NCI-H2227 (cell line): Measurements from ENCODE around the gene SHCBP1L.
A peak's percentile ranks its signal among the peaks of the same experiment; 100 is the strongest.
"Not testable (repeated sequence)": the region's sequence is repeated elsewhere in the genome, so short reads cannot be mapped to it uniquely, and the experiment has no call there.

Experiments used
- DNase-seq: peaks from one replicate; lab custom pipeline; 2025; ENCODE audit not compliant: unreplicated experiment; lab: John Stamatoyannopoulos, UW

Gene SHCBP1L

GRCh38 chr1:182965861-182966260 lies 12.9 kb upstream of the SHCBP1L start:
- no peak for DNase-seq

- no peak for DNase-seq
These were observed 12.1 kb upstream of the SHCBP1L start for GRCh38 chr1:182965096-182965495.

- peak; percentile 85 for DNase-seq
These were observed 9.7 kb upstream of the SHCBP1L start for GRCh38 chr1:182962554-182963115.

DNA sequence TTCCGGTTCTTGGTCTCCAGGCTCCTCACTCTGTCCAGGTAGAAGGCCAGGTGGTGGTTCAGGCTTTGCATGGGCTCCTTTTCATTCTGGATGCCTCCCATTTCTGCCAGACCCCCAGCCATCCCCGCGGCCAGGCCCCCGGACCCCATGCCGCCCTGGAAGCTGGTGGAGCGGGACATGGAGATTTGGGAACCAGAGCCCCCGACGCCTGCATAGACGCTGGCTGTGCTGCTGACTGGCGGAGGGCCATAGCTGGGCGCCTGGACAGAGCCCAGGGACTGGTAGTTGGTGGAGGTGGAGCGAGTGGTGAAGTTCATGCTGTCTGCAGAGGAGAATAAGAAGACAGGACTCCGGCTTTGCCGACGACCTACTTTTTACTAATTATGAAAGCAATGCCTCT lies 7.1 kb upstream of the SHCBP1L start:
- DNase-seq = no peak

DNA sequence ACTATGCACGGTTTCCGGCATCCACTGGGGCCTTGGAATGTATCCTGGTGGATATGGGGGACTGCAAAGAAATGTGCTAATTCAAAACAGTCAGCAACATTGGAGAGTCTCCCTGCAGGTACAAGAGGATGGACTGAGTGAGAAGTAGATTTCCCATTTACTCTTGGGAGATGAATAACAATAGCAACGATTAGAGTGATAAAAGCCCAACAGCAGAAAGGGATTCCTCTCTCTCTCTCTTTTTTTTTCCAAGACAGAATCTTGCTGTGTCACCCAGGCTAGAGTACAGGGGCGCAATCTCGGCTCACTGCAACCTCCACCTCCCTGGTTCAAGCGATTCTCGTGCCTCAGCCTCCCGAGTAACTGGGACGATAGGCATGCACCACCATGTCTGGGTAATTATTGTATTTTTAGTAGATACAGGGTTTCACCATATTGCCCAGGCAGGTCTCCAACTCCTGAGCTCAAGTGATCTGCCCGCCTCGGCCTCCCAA lies 5.0 kb upstream of the SHCBP1L start:
- DNase-seq = no peak

- DNase-seq = no peak
These were observed 3.9 kb upstream of the SHCBP1L start for GRCh38 chr1:182956708-182957365.

DNA sequence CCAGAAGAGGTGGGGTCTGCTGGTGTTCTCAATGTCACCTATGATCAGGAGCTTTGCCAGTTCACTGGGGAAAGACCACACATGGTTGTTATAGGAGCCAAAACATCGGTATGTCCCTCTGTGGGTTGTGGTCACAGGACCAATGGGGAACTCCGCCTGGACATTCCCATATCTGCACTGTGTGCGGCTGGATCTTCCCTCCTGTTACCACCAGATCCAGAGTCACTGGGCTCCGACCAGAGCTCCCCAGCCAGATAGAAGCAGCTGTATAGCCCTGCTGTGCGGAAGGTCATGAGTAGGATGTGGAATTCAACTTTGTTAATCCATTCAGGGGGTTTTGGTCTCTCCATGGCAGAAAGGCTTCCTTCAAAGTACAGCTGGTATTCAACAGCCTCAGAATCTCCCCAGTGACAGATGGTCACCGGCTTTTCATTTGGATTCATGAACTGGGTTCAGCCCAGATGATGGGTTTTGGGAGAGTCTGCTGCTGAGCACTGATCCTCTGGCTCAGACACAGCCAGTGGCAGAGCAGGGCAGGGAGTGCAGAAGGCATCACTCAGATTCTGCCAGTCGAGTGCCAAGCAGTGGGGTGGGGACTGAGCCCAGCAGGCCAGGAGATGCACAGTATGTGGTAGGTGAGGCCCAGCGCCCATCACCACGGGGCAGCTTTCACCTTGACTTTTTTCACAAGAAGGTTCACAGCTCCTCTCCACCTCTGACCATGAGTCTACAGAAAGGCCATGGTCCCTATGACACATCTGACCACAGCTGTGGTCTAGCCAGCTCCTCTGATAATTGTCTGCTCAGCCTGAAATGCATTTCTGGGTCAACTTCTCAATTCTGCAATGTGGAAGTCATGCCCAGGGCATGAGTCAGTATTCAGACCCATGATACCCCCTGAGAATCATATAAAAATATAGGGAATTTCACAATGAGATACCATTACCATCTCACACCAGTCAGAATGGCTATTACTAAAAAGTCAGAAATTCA lies 2.9 kb upstream of the SHCBP1L start:
- no peak for DNase-seq

DNA sequence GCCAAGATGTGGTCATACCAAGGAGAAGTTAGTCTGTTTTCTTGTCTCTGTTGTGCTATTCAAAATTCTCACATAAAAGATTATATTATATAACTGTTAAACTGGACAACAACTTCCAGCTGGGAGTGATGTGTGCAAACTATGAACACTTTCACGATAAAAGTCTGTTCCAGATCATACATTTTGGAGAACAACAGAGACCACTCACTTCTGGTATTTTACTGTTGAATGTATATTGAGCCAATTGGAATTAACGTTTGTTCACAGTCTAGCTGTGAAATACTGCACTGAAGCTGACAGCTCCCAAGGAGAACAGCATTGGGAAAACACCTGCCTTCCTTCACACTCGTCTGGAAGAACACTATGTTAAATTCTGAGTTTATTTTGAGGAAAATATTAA lies 860 bp upstream of the SHCBP1L start:
- no peak for DNase-seq

DNA sequence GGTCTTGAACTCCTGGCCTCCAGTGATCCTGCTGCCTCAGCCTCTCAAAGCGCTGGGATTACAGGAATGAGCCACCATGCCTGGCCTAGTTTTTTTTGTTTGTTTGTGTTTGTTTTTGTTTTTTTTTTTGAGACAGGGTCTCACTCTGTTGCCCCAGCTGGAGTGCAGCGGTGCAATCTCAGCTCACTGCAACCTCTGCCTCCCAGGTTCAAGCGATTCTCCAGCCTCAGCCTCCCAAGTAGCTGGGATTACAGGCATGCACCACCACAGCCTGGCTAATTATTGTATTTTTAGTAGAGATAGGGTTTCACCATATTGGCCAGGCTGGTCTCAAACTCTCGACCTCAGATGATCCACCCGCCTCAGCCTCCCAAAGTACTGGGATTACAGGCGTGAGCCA lies 9.6 kb downstream of the SHCBP1L start:
- DNase-seq = not testable (repeated sequence)

GRCh38 chr1:182942145-182942544 lies 10.8 kb downstream of the SHCBP1L start:
- peak; percentile 35 for DNase-seq

GRCh38 chr1:182939413-182939812 lies 13.6 kb downstream of the SHCBP1L start:
- DNase-seq = no peak

DNA sequence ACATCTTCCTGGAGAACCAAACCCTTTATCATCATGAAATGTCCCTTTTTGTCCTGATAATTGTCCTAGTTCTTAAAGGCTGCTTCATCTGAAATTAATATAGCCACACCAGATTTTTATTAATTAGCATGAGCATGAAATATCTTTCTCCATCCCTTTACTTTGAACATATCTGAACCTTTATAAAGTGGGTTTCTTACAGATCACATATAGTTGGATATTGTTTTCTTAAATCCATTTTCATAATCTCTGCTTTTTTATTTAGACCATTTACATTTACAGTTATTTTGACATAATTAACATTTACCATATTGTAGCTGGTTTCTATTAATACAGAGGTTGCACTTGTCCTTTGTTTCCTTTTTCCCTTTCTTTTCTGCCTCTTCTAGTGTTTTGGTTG lies 17.2 kb downstream of the SHCBP1L start:
- no peak for DNase-seq

DNA sequence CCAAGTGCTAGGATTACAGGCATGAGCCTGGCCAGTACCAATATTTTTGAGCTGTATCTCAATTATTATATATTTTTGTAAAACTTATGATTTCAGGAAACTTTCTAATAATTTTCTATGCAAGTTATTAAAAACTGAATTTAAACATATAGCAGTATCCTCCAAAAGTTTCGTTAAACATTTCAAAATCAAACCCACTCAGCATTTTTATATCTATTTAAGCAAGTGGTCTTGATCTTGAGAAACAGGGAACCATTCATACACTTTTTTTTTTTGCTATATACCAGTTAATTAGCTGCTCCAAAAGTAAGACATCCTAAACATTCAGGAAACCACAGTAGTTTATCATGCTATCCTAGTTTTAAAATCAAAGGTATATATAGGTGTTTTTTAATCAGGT lies 22.0 kb downstream of the SHCBP1L start:
- no peak for DNase-seq

- no peak for DNase-seq
These were observed 25.1 kb downstream of the SHCBP1L start for GRCh38 chr1:182927693-182928433.

- DNase-seq = no peak
These were observed 27.3 kb downstream of the SHCBP1L start for GRCh38 chr1:182925661-182926060.

GRCh38 chr1:182917378-182917777 lies 35.6 kb downstream of the SHCBP1L start:
- no peak for DNase-seq

DNA sequence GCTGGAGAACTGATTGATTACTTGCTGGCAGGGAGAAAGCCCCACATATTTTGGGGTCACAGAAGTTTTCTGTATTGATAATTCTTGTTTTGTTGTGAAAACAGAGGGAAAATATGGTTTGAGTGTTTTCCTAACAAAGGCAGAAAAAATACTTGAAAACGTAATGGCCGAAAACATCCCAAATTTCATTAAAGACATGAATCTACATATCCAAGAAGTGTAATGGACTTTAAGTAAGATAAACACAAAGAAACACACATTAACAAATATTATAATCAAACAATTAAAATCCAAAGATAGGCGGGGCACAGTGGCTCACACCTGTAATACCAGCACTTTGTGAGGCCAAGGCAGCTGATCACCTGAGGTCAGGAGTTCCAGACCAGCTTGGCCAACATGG lies 39.6 kb downstream of the SHCBP1L start:
- no peak for DNase-seq

GRCh38 chr1:182910143-182910542 lies 42.8 kb downstream of the SHCBP1L start:
- no peak for DNase-seq

GRCh38 chr1:182909578-182909977 lies 43.4 kb downstream of the SHCBP1L start:
- DNase-seq = peak; percentile 11

DNA sequence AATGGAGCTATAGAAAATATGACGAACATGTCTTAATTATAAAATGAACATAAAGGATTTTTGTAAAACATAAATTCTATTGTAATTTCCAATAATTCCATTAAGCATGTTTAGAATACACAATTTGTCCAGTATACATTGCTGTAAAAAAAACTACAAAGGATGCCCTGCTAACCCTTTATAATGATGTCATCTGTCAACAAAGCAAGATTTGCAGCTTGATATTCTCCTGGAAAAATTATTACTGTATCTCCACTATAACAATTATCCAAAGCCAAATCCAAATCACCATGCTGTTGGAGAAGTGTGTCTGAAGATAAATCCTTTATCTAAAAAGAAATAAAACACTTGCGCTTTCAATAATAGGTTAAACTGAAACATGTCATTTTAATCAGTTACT lies 47.6 kb downstream of the SHCBP1L start:
- DNase-seq = no peak

DNA sequence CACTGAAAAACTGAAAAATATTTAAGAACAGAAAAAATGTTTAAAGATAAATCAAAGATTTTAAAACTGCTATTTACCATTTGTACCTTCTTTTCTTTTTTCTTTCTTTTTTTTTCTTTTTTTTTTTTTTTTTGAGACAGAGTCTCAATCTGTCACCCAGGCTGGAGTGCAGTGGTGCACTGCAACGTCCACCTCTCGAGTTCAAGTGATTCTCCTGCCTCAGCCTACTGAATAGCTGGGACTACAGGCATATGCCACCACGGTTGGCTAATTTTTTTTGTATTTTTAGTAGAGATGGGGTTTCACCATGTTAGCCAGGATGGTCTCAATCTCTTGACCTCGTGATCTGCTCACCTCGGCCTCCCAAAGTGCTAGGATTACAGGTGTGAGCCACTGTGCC lies 51.0 kb downstream of the SHCBP1L start:
- not testable (repeated sequence) for DNase-seq
